GM12892 (cell line): ENCODE data around the gene CDH23.

Experiments used
- POLR2A ChIP-seq: IDR thresholded peaks from 2 replicates; pipeline ENCODE4 v1.6.1; 2011; ENCODE audit warnings: low read depth, low read length, control low read depth
- POLR2AphosphoS5 ChIP-seq: IDR thresholded peaks from 2 replicates; pipeline ENCODE4 v1.6.1; 2011; ENCODE audit warnings: low read depth, low read length, control low read depth
- TAF1 ChIP-seq: IDR thresholded peaks from 2 replicates; pipeline ENCODE4 v1.6.1; 2011; ENCODE audit warnings: low read depth, mild to moderate bottlenecking, control low read depth, low read length, borderline replicate concordance

- TF ChIP-seq POLR2A (no peak), TAF1 (no peak), POLR2AphosphoS5 (no peak)
These were observed 45.3 kb downstream of the CDH23 start for GRCh38 chr10:71442000-71442399.
